ENCODE results near the gene DIAPH1.

DIAPH1 gene

DNA sequence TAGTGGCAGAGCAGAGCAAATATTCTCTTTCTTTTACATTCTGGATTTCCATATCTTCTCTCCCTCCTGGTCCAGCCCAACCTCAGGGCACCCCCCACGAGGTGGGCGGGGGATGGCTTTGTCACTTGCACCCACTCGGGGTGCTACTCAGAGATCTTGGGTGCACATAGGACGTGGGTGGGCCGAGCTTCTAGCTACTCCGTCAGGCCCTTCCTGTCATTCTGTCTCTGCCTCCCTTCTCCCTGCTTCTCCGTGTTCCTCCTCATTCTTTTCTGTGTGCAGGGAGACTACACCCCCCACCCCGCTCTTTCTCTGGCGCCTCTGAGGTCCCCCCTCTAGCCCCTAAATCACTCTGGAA lies 110.4 kb downstream of the DIAPH1 start:
- Mint-ChIP-seq H3K9me3 (no peaks in the 10 kb centered on the region), H3K4me1 (peaks cover 80% of the 10 kb centered on the region), H3K4me3 (peak overlapping the region; percentile 74 to 80 (median 79)), H3K27me3 (ENCODE audit: low read depth) (no peaks in the 10 kb centered on the region), H3K27ac (peak overlapping the region; percentile 99 to 100 (median 99)), H3K36me3 (ENCODE audit: low read depth) (peaks cover 50% of the 10 kb centered on the region)
- TF ChIP-seq, protein P1, sequence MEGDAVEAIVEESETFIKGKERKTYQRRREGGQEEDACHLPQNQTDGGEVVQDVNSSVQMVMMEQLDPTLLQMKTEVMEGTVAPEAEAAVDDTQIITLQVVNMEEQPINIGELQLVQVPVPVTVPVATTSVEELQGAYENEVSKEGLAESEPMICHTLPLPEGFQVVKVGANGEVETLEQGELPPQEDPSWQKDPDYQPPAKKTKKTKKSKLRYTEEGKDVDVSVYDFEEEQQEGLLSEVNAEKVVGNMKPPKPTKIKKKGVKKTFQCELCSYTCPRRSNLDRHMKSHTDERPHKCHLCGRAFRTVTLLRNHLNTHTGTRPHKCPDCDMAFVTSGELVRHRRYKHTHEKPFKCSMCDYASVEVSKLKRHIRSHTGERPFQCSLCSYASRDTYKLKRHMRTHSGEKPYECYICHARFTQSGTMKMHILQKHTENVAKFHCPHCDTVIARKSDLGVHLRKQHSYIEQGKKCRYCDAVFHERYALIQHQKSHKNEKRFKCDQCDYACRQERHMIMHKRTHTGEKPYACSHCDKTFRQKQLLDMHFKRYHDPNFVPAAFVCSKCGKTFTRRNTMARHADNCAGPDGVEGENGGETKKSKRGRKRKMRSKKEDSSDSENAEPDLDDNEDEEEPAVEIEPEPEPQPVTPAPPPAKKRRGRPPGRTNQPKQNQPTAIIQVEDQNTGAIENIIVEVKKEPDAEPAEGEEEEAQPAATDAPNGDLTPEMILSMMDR (IDR thresholded peaks at IDR 0.05; ENCODE audit: unreplicated experiment in 3 of 3), result no peak

DNA sequence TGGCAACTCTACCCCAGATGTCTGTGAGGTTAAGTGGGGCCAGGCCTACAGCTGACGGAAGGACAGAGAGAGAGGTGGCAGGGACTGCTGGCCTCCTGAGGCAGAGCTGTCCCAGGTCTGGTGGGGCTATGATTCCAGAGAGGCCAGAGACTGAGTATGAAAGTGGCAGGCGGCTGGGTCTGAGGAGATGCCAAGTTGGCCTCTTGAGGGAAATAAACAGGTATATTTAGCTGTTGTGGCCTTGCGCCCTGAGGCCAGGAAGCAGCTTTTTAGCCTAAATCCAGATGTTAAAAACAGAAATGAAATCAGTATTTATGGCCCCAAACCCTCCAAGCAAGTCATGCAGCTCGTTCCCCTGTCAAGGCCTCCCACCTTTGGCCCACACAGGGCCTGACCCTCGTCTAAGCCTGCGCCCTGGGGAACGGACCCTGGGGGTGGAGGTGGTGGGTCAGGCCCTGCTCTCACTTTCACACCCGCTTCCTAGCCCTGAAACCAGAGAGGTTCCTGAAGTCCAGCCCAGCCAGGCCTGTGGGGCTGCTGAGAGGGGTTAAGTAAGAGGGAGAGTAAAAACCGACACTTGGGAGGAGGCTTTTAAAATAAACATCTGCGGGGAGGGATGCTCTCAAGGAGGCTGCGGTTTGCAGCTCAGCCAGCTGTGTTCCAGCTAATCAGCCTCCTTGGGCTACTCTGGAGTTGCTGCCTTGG lies 111.3 kb downstream of the DIAPH1 start:
- TF ChIP-seq, protein P1 (IDR thresholded peaks at IDR 0.05; ENCODE audit: unreplicated experiment in 3 of 3), result no peak
- H3K9me3 Mint-ChIP-seq, result no peaks in the 10 kb centered on the region

DNA sequence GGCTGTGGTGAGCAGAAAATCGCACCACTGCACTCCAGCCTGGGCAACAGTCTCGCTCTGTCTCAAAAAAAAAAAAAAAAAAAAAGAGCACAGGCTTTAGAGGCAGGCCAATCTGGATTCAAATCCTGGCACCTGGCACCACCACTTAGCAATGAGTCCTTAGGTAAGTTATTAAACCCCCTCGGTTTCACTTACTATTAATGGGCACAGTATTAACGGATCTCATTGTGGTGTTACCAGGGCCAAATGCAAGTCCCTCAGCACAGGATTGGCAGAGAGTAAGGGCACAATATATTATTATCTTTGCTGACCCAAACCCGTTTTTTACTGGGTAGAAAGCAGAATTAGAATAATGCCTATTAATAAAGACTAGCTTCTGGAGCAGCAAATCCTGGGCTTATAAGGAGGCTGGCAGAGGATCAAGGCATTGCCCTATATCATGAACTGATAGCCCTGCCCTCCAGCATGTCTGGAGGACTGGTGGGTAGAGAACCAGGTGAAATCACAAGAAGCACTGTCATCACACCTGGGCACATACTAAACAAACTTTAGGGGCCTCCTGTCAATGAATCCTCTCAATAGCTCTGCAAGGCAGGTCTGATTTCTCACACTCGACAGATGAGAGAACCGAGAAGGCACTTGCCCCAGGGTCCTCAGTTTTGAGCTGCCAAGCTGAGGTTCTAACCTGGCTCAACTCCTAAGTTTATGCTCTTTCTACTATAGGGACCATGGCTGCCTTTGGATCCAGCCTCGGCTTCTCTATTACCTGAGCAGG lies 112.2 kb downstream of the DIAPH1 start:
- Mint-ChIP-seq H3K4me3 (peak overlapping the region in 1 of 3 experiments; percentile 74), H3K27ac (peak overlapping the region; percentile 99 to 100 (median 99)), H3K9me3 (no peaks in the 10 kb centered on the region), H3K27me3 (ENCODE audit: low read depth) (no peaks in the 10 kb centered on the region), H3K4me1 (peaks cover 77% of the 10 kb centered on the region), H3K36me3 (ENCODE audit: low read depth) (peaks cover 53% of the 10 kb centered on the region)
- TF ChIP-seq, protein P1 (IDR thresholded peaks at IDR 0.05; ENCODE audit: unreplicated experiment in 3 of 3), result no peak

More for the DNA sequence above, 111.3 kb downstream of the DIAPH1 start:
- H3K4me3 Mint-ChIP-seq, result peak overlapping the region; percentile 67 to 79 (median 74)
- peaks cover 50% of the 10 kb centered on the region for H3K36me3 Mint-ChIP-seq (ENCODE audit: low read depth)
- H3K27ac Mint-ChIP-seq, result peak overlapping the region; percentile 99 to 100 (median 99)
- H3K4me1 Mint-ChIP-seq, result peaks cover 74% of the 10 kb centered on the region
- H3K27me3 Mint-ChIP-seq (ENCODE audit: low read depth), result no peaks in the 10 kb centered on the region

- Mint-ChIP-seq H3K4me3 (no peak overlapping the region), H3K27me3 (ENCODE audit: low read depth) (no peaks in the 10 kb centered on the region), H3K4me1 (peaks cover 66% of the 10 kb centered on the region), H3K36me3 (ENCODE audit: low read depth) (peaks cover 54% of the 10 kb centered on the region), H3K27ac (peak overlapping the region; percentile 33 to 99 (median 82)), H3K9me3 (no peaks in the 10 kb centered on the region)
- TF ChIP-seq, protein P1 (IDR thresholded peaks at IDR 0.05; ENCODE audit: unreplicated experiment in 3 of 3), result no peak
Observed at GRCh38 chr5:141504216-141504615, 114.6 kb downstream of the DIAPH1 start.

DNA sequence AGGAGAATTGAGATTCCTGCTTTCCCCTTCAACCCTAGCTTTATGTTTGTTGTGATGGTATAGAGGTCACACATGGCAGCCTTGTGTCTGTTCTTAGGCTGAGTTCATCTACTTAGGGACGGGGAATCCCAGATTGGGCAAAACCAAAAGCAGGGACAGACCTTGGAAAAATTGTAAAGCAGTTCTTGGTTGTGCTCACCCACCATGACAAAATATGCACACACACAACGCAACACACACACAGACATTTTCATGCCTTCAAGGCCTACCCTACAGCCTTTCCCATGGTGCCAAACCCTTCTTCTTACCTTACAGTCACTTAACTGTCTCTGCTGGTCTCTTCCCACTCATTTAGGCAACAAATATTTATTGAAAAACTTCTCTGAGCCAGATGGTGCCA lies 115.1 kb downstream of the DIAPH1 start:
- H3K36me3 Mint-ChIP-seq (ENCODE audit: low read depth), result peaks cover 57% of the 10 kb centered on the region
- no peaks in the 10 kb centered on the region for H3K9me3 Mint-ChIP-seq
- H3K27ac Mint-ChIP-seq, result peak overlapping the region; percentile 33 to 99 (median 82)
- no peaks in the 10 kb centered on the region for H3K27me3 Mint-ChIP-seq (ENCODE audit: low read depth)
- peaks cover 61% of the 10 kb centered on the region for H3K4me1 Mint-ChIP-seq
- no peak overlapping the region for H3K4me3 Mint-ChIP-seq
- TF ChIP-seq, protein P1 (IDR thresholded peaks at IDR 0.05; ENCODE audit: unreplicated experiment in 3 of 3), result no peak

Data from nephron (organoid).